Cortex of kidney (tissue), 1 donor: ENCODE data around the gene R3HDM2.
"Not testable (repeated sequence)": the region's sequence is repeated elsewhere in the genome, so short reads cannot be mapped to it uniquely, and the experiment has no call there.

Source experiments
- DNase-seq: peaks from one replicate; lab custom pipeline; 2025; lab: John Stamatoyannopoulos, UW

R3HDM2 gene

DNA sequence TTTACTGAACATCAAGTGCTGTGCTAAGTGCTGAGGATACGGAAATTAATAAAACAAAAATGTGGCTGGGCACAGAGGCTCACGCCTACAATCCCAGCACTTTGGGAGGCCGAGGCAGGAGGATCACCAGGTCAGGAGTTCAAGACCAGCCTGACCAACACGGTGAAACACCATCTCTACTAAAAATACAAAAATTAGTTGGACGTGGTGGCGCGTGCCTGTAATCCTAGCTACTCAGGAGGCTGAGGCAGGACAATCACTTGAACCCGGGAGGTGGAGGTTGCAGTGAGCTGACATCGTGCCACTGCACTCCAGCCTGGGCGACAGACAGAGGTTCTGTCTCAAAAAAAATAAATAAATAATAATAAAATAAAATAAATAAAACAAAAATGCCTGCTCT lies 3.9 kb downstream of the R3HDM2 start:
- DNase-seq, result not testable (repeated sequence)

DNA sequence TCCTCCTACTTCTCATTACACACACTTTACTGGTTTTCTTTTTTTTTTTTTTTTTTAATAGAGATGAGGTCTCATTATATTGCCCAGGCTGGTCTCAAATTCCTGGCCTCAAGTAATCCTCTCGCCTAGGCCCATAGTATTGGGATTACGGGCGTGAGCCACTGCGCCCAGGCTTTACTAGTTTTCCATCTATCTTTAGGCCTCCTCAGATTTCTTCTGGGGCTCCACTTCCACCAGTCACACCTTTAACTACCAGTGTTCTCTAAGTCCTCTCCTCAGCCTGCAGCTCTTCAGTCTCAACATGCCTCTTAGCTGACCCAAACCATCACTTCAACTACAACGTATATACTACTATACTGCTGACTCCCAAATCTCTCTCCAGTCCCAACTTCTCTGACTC lies 10.4 kb downstream of the R3HDM2 start:
- no peak for DNase-seq

GRCh38 chr12:57419495-57419894 lies 11.3 kb downstream of the R3HDM2 start:
- no peak for DNase-seq

GRCh38 chr12:57418255-57418654 lies 12.6 kb downstream of the R3HDM2 start:
- DNase-seq, result no peak

- no peak for DNase-seq
These were observed 14.5 kb downstream of the R3HDM2 start for GRCh38 chr12:57416039-57416996.

- DNase-seq, result no peak
These were observed 15.8 kb downstream of the R3HDM2 start for GRCh38 chr12:57415088-57415487.

DNA sequence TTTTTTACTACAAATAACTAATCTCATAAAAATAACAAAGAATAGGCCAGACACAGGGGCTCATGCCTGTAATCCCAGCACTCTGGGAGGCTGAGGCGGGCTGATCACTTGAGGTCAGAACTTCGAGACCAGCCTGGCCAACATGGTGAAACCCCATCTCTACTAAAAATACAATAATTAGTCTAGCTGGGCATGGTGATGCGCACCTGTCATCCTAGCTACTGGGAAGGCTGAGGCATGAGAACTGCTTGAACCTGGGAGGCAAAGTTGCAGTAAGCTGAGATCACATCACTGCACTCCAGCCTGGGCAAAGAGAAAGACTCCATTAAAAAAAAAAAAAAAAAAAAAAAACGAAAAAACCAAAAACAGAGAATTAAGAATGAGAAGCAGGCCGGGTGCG lies 16.7 kb downstream of the R3HDM2 start:
- not testable (repeated sequence) for DNase-seq

DNA sequence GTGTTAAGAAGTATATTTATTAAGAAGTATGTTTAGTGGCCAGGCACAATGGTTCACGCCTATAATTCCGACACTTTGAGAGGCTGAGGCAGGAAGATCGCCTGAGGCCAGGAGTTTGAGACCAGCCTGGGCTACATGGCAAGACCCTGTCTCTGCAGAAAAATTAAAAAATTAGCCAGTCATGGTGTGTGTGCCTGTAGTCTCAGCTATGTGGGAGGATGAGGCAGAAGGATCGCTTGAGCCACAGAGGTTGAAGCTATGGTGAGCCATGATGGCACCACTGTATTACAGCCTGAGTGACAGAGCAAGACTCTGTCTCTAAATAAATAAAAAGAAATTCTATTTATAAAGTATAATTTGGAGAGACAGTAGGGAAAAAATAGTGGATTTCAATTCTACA lies 20.3 kb downstream of the R3HDM2 start:
- DNase-seq, result no peak

- DNase-seq, result no peak
These were observed 25.7 kb downstream of the R3HDM2 start for GRCh38 chr12:57404966-57405640.

GRCh38 chr12:57402156-57402555 lies 28.7 kb downstream of the R3HDM2 start:
- DNase-seq, result not testable (repeated sequence)

GRCh38 chr12:57401165-57401564 lies 29.7 kb downstream of the R3HDM2 start:
- DNase-seq, result no peak

GRCh38 chr12:57399718-57400463 lies 31.0 kb downstream of the R3HDM2 start:
- not testable (repeated sequence) for DNase-seq

- no peak for DNase-seq
These were observed 33.4 kb downstream of the R3HDM2 start for GRCh38 chr12:57397441-57397840.

GRCh38 chr12:57395121-57395520 lies 35.7 kb downstream of the R3HDM2 start:
- DNase-seq, result no peak

DNA sequence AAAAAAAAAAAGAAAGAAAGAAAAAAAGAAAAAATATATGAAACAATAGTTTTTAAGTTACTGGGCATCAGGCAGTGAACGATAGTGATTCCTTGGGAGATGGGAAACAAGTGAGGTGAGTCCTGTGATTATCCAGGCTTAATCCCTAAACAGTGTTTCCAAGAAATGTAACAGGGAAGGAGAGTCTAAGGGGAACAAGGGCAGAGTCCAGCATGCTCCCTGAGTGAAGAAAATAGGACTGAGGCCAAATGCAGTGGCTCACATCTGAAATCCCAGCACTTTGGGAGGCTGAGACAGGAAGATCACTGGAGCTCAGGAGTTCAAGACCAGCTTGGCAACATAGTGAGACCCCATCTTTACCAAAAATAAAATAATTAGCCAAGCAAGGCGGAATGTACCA lies 40.7 kb downstream of the R3HDM2 start:
- no peak for DNase-seq

GRCh38 chr12:57389033-57389432 lies 41.8 kb downstream of the R3HDM2 start:
- no peak for DNase-seq

- no peak for DNase-seq
These were observed 42.4 kb downstream of the R3HDM2 start for GRCh38 chr12:57388425-57388824.

GRCh38 chr12:57386187-57386720 lies 44.6 kb downstream of the R3HDM2 start:
- no peak for DNase-seq

DNA sequence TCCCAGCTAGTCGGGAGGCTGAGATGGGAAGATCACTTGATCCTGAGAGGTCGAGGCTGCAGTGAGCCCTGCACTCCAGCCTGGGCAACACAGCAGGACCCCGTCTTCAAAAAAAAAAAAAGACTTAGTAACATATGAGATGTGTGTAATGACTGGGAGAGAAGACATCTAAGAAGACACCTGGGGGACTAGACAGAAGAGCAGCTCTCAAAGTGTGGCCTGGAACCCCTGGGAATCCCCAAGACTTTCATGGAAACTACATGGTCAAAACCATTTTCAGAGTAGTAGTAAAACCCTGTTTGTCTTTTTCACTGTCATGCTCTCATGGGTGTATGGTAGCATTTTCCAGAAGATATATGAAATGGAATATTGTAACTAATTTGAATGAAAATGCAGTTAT lies 45.3 kb downstream of the R3HDM2 start:
- no peak for DNase-seq

- DNase-seq, result no peak
These were observed 46.4 kb downstream of the R3HDM2 start for GRCh38 chr12:57384478-57384877.

DNA sequence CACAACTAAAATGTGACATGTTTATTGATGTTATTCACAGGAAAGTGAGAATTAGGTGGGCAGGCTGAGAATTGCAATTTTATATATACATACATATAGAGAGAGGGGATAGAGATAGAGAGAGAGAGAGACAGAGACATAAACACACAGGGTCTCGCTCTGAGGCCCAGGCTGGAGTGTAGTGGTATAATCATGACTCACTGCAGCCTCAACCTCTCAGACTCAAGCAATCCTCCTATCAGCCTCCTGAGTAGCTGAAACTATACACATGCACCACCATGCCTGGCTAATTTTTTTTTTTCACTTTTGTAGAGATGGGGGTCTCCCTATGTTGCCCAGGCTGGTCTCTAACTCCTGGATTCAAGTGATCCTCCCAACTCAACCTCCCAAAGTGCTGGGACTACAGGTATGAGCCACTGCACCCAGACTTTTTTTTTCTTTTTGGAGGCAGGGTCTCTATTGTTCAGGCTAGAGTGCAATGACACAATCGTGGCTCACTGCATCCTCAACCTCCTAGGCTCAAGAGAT lies 49.1 kb downstream of the R3HDM2 start:
- DNase-seq, result no peak

DNA sequence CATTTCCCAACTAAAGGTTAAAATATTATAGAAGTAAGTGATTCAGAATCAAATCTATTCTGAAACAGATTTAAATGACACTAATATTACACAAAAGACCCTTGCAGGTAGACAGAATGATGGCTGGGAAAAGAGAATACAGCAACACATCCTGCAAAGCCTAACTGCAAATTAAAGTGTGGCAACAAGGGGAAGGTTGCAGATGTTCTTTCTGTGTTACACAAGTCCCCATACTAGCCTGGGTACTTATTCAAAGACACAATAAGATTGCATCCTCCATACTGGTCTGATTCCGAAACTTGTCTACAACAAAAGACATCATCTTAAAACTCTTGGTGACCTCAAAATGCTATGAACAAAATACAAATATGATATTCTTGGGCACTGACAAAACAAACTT lies 50.5 kb downstream of the R3HDM2 start:
- no peak for DNase-seq
